ENCODE results near the gene PKD1L1.

DNA sequence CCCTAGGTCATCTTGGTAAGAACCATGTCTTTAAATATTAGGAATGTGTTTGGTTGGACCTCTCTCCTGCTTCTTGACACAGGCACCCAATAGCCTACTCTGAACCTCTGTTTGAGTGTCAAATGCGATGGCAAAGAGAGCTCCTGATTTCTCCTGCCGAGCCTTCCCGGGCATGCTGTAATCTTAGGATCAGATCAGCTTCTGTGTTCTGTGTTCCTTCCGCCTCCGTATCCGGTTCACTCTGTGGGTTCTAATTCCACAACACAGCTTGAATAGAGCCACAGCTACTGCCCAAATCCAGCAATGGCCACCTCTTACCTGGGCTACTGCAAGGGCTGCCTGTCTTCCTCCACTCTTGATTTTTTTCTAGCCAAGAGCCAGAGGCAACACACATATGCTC is 201.1 kb downstream of the PKD1L1 start:
- TF ChIP-seq, protein P1, sequence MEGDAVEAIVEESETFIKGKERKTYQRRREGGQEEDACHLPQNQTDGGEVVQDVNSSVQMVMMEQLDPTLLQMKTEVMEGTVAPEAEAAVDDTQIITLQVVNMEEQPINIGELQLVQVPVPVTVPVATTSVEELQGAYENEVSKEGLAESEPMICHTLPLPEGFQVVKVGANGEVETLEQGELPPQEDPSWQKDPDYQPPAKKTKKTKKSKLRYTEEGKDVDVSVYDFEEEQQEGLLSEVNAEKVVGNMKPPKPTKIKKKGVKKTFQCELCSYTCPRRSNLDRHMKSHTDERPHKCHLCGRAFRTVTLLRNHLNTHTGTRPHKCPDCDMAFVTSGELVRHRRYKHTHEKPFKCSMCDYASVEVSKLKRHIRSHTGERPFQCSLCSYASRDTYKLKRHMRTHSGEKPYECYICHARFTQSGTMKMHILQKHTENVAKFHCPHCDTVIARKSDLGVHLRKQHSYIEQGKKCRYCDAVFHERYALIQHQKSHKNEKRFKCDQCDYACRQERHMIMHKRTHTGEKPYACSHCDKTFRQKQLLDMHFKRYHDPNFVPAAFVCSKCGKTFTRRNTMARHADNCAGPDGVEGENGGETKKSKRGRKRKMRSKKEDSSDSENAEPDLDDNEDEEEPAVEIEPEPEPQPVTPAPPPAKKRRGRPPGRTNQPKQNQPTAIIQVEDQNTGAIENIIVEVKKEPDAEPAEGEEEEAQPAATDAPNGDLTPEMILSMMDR (IDR thresholded peaks at IDR 0.05), result no peak
- TF ChIP-seq POLR2A (IDR thresholded peaks at IDR 0.05), result no peak

Measured in right lobe of liver (tissue), 4 donors.